HG02763 (cell line): ENCODE measurements around the gene ERICH6.
A peak's percentile ranks its signal among the peaks of the same experiment; 100 is the strongest.

ENCODE experiments used
- ATAC-seq: cut with Tn5 transposase; IDR thresholded peaks from one replicate; pipeline ENCODE4 v1.9.1; 2021; ENCODE audit warnings: mild to moderate bottlenecking, moderate library complexity; ENCODE audit not compliant: unreplicated experiment

Gene ERICH6

DNA sequence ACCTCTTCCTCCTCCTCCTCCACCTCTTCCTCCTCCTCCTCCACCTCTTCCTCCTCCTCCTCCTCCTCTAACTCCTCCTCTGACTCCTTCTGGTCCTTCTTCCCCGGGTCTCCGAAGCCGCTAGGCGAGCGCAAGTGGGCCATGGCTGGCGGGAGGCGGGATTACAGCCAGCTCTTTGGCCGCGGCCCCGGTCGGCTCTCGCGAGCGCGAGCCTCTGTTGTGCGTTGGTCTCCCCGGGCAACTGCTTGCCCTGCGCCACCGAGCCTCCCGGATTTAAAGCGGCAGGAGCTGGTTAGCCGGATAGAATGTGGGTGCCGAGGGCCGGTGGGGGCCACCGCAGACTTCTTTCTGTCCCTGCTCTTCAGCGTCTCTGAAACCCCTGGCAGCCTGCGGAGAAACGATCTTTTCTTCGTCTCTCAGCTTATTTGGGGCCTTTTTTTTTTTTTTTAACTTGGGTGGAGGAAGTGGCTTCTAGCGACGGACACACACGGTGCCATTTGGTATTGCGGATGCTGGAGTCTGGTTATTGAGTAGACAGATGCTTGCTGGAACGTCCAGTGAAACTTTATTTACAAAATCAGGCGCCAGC lies at the start of gene ERICH6:
Gene ERICH6 (minus strand): TSS at position 165 of the 589 bp plus-strand sequence. CDS start 22 bp downstream, at position 143.
- ATAC-seq: peak; percentile 99

DNA sequence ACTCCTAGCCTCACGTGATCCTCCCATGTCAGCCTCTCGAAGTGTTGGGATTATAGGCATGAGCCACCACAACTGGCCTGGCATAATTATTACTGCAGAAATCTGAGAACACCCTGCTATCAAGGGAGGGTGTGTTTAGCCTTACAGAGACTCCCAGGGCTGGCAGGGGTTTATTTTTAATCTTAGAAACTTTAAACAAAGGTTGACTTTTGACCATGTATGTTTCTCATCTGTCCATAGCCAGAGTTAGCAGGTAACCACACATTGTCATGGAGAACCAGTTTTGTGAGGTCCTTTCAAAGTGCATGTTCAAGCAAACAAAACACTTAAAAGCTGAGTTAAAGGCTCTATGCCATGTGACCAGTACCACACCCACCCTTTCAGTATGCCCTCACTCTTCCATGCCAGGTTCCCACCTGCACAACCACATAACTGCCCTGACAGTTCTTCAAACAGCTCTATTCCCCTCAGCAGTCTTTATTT lies 48.1 kb upstream of the ERICH6 start:
- ATAC-seq: no peak

DNA sequence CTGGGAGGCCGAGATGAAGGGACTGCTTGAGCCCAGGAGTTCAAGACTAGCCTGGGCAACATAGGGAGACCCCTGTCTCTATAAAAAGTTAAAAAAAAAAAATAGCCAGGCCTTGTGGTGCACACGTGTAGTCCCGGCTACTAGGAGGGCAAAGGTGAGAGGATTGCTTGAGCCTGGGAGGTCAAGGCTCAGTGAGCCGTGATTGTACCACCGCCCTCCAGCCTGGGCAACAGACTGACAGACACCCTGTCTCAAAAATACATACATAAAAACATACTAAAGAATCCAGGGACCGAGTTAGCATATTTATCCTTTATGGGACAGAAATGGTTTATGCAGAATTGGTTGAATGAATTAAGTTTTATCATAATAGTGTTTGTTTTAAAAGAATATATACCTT lies 45.5 kb upstream of the ERICH6 start:
- no peak for ATAC-seq

DNA sequence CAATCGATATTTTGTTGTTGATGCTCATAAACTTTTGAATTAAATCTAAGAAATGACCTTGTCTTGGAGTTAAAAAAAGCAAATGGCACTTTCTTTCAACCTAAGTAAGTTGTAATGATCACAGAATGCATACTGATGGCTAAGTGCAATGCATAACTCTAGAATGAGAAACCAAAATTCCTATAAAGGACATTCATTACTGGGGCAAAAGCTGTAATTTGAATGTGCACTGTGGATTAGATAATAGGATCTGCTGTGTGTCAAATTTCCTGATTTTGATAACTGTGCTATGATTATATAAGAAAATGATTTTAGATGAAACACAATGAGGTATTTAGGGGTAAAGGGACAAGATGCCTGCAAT lies 44.9 kb upstream of the ERICH6 start:
- ATAC-seq: no peak

DNA sequence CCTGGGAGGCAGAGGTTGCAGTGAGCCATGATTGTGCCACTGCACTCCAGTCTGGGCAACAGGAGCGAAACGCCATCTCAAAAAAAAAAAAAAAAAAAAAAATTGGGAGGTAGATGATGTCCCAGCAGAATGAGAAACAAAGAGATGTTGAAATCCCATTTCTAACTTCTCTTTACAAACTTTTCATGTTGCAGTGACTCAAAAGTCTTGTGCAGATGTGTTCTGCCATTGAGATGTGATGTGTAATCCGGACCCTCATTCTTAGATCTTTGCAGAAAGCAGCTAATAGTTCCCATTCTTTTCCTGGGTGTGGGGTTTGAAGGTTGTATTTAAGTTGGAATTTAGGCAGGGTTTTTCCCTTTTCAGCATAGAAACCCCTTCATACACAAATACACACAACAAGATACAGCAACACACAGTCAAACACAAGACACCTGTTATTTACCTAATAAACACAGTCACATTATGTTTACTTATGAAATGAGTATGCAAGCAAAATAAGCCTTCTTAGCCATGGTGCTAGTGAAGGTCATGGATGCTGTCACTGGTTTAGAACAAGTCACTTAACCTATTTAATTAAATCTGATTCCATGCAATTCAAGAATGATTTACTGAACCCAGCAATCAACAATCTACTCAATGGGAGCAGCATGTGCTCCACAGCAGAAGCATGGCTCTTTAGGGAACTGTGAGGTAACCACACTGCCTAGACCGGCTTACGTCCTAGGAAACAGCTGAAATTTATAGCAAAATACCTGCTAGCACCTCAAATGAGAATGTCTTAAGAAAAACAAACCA lies 44.4 kb upstream of the ERICH6 start:
- ATAC-seq: no peak

DNA sequence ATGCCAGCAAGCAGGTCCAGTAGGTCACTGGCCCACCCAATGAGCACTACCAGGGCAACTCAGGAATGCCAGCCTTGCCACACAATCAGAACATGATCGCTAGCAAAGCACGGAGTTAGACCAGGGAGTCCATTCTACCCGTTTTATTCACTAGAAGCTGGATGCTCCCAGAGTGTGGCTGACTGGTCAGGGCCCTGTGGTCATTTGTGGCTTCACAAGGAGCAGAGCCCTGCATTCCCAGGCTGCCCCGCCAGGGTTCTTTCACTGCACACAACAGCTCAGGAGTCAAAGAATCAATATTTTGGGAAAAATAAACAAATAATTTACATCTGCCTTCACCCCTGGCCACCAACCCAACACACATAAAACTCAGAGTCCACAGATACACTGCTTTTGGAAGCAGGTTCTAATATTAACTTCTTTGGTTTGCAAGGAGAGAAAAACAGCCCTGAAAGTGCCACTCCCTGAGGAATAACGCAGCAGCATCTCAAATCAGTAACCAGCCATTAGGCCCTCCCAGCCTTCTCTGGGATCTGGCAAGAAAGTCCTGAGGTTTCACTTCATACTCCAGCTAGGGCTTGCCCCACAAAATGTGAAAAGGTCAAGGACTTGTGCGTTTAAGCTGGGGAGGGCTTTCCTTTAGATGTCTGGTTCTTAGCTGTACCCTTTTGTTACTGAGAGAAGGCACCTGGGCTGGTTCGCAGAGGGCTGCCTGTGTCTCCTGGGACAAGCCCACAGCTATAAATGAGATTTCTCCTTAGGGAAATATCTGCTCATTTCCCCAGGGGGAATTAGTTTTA lies 43.3 kb upstream of the ERICH6 start:
- no peak for ATAC-seq

DNA sequence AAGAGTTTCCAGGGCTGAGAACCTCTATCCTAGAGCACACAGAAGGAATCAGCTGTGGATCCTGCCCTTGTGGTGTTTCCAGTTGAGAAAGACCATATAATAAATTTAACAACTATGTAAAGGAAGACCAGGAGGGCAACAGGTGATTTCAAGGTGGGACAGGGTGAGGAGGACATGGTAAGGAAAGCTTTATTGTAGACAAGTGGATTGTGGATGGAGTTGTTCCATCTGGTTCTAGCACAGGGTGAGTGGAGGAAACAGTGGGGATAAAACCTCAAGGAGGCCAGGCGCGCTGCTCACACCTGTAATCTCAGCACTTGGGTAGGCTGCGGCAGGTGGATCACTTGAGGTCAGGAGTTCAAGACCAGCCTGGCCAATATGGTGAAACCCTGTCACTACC lies 42.1 kb upstream of the ERICH6 start:
- no peak for ATAC-seq

DNA sequence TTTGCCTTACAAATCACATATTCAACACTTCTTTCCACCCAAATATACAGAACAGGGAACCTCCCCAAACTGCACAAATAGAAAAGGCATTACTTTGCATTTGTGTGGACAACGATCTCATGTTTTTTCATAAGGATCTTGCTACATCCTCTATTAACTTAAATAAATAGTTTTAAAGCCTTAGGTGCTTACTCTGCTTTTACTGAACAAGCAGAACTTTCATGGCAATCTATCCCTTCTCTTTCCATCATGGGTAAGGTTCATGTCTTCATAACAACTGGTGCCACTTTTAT lies 41.1 kb upstream of the ERICH6 start:
- ATAC-seq: no peak

DNA sequence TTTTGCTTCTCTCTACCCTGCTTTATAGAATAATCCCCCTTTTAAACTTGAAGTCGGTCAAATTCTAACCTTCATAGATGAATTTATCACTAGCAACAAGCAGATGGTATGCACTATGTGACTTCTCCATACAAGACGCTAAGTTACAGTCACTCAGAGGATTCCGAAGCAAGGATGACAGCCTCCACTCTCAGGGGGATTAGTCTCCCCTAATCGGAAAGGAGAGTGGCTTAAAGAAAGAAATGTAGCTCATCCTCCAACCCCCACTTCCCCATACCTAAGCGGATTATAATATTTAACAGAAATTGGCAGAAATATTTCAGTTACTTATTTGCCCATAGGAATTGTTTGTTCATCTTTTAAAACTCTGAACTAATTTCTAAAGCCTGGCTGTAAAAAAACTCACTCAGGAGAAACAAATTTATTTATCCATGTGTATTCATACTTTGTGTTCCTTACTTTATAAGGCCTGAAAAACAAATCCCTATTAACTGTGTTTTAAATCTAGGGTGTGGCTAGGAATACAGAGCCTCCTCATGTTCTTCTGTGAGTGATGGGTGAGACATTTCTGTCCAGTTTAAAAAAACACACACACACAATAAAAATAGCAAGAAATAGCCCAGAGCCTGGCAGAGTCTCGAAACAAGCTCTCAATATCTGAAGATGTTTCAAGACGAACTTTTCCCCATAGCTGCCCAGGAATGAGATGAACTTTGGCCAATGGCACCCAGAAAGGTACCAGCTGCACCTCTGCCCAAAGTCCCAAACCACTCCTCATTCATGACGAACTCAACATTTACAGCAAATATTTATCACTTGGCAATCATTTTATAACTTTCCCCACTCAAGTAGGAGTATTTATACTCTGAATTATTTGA lies 40.6 kb upstream of the ERICH6 start:
- ATAC-seq: no peak

DNA sequence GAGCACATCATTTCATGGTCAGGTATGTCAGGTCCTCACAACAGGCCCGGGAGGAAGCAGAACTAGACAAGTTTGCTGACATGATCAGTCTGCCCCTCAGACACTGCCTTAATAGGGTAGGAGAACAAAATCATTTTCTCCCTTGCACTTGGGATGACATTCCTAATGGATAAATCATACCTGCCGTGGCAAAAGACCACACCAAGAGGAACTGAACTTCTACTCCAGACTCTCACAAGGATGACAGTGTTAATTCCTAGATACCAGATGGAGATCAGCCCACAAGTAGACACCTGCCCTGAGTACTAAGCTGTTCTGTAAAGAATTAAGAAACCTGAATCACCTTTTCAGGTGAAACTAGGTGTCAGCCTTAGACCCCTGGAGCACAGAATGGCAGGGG lies 39.8 kb upstream of the ERICH6 start:
- ATAC-seq: no peak

DNA sequence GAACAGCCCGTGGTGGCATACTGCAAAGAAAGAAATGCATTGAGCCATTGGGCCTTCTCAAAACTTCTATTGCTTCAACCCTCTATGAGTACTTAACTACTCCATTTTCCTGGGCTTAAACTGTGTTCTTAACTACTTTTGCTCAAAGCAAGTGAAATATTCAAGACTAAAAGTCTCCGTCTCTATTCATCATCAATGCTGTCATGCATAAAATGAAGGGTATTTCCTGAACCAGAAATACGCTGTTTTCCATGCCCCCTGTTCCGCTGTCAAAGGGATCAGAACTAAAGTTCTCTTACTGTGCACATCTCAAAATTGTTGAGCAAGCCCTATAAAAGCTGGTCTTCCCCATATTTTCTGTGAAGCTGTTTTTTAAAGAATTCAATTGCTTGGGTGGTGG lies 39.0 kb upstream of the ERICH6 start:
- ATAC-seq: no peak

DNA sequence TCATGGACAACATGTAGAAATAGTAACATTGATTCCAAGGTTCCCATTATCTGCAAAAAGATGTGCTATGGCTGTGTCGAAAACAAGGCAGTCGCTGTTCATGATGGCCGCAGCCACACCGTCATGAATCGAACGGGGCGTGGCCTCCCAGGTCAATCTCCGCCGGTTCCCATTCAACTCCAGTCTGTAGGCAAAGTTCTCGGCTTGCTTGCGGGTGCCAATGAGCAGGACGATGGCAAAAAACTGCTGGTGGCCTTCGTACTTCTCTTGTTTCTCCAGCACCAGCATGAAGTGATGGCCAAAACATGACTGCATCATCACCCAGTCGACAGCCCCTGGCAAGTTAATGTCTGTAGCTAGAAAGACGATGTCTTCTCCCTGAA lies 38.4 kb upstream of the ERICH6 start:
- ATAC-seq: no peak

DNA sequence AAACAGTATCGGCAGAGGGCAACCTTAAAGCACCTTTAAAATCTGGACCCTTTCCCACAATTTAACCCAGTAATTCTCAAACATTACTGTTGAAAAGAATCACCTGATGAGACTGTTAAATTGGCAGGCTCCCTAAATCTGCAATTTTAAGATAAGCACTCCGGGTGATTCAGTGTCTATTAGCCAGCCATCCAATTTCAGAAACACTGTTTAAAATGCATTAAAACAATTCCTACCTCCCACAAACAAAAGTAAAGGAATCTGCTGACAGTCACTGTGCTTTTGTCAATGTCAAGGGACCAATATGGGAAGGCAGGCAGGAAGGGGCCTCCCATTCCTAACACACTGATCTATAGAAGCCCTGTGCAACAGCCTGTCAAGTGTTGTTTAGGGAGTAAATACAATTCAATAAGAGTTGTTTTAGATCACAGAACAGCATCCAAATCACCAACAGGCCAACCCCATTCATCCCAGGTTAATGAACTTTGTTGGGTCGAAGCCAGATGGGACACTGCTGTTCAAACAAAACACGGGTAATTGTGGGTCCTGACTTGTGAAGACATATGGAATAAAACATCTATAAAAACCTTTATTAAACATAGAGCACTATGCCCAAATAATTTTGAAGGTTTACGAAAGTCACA lies 37.9 kb upstream of the ERICH6 start:
- no peak for ATAC-seq

DNA sequence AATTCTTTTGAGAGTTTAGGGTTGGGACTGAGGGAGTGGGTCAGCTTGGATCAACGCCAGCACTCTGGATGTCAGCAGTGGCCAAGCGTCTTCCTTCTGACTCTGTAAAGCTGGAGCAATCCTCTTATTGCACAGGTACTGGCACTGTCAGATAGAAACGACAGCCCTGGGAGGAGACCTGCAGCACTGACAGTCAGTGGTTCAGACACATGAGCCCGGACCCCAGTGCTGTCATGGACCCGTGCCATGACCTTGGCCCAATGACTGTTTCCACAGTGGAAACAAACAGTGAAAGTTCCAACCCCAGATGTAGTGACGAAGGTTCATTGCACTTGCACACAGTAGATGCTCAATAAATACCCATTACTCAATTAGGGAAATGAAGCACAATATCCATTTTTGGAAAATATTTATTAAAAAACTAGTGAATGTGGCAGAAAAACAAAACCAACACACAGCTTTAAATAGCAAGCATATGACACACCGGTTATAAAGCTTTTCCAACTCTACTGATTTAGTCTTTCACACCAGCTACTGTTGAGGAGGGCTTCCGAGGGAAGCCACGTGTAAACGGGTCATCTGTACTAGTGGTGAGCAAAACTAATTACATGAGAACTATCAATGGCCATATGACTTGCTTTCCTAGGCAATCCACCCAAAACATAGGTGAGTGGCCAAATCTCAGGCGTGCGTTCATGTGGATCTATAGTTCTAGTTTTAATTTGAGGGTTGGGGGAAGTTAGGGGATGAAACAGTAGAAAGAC lies 37.2 kb upstream of the ERICH6 start:
- no peak for ATAC-seq

DNA sequence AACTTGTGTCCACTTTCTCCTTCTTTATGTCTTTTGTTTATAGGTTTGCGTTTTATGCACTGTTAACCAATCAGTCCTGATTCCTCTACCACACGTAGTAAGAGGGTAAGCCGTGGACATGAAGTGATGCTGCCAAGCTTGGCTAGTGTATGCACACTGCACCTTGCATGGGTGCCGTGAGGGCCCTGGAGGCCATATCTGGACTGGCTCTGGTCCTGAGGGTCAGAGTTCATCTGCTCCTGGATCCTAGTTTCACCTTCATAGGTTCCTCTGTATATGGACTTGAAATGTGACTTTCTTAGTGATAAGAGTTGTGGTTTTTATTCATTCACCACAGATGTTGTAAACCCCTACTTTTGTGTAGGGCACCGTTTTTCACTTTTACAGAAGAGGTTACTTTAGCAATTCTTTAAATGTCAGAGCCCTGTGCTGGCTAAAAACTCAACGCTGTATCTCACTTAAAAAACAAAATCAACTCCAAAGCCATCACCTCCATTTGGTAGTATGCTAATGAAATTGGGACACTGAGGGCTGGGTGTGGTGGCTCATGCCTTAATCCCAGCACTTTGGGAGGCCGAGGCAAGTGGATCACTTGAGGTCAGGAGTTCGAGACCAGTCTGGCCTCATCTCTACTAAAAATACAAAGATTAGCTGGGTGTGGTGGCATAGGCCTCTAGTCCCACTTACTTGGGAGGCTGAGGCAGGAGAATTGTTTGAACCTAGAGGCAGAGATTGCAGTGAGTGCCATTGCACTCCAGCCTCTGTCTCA lies 36.3 kb upstream of the ERICH6 start:
- no peak for ATAC-seq

DNA sequence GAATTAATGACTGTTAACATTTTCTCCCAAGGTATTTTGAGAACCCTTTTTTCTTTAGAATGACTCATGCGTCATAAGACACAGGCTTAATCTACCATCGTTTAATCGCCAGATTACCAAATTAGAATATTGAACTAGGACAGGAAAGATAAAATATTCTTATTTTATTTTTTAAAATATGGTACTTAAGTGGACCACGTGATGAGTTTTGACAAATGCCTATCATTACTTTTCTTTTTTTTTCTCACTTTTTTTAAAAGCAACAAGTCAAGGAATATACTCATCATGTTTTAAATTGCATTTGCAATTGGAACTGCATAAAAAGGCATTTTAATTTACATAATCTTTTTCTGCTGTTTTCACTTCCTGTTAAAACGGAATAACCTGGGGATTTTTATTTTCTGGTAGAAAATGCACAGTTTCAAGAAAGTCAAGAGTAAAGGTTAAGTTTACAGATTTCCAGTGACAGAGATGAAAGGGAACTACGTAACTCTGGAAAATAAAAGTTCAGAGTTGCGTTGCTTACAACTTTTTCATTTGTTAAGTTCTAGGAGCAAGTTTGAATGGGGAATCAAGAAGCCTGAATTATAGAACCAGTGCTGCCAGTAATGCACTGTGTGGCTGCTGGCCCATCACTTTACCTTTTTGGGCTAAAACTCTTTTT lies 35.6 kb upstream of the ERICH6 start:
- ATAC-seq: no peak

DNA sequence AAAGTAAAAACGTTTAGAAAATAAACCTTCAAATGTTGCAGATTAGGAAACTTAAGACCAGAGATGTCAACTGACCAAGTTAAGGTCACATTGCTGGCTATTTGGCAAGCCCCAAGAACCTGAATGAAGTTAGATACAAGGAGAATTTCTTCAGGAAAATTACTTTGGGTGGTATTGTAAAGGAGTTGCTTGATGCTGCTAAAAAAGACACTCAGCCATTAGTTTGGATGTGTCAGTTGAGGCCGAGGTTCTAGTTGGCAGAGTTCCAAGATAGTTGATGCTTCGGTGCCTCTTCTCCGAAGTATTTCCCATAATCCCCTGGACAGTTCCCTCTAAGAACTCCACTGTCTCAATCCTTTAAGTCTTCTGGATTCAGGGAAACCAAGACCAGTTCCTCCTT lies 35.0 kb upstream of the ERICH6 start:
- ATAC-seq: no peak

DNA sequence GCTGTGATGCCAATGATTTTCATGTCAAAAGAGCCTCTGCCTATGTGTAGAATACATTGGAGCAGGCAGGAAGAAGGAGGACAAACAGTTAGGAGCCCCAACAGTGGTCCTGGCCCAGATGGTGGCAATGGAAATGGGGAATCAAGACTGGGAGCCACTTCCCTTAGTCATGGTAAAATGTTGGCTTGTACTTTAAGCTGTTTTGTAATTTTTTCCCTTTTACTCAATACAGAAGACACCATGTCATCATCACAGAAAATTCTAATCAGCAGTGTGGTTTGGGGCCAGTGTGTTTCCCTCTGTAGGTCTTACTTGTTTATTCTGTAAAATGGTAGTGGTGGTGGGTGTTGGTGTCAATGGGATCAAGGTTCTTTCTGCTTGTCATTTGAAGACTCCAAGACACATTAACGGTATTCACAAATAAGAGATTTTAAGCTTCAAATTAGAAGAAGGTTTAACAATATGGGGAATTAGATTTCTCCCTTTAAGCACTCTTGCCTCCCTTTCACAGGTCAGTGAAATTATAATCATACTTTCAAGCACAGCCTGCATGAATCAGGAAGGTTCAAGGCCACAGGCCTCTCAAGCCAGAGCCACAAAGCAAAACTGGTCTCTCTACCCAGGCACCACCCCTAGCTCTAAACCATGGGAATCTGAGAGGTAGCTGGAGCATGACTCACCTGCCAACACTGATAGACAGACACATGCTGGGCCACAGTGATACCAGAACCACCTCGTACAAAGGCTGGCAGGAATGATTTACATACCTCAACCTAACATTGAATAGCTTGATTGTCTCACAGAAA lies 34.4 kb upstream of the ERICH6 start:
- no peak for ATAC-seq
